Liver (tissue), 9 donors: ENCODE measurements around the gene FBN3. TPM values are rescaled to one million over a fixed set of nuclear protein-coding genes. Genes with fewer than 3 reads are reported as not detected.

Source experiments
- DNase-seq: peaks from one replicate; pipeline ENCODE4 v3.0.0-alpha.2; 2017; ENCODE audit warnings: low spot score
- H3K27ac ChIP-seq, 2 donors: one replicate each; pipeline ENCODE4 v1.7.0; 2013; ENCODE audit warnings: inconsistent platforms in 2 of 2, low read length in 2 of 2, control low read depth in 1 of 2, low read depth in 1 of 2, mild to moderate bottlenecking in 1 of 2
- H3K27me3 ChIP-seq, 4 donors: one replicate each; pipeline versions ENCODE4 v1.6.1 to v1.7.0; 2013; ENCODE audit warnings: low read length in 3 of 4, inconsistent platforms in 1 of 4, mild to moderate bottlenecking in 1 of 4, moderate library complexity in 1 of 4; ENCODE audit not compliant: control insufficient read depth in 4 of 4, insufficient read depth in 4 of 4
- H3K36me3 ChIP-seq, 4 donors: one replicate each; pipeline versions ENCODE4 v1.6.1 to v1.7.0; 2013; ENCODE audit warnings: low read length in 3 of 4, mild to moderate bottlenecking in 3 of 4, low read depth in 1 of 4, moderate library complexity in 1 of 4; ENCODE audit not compliant: control insufficient read depth in 4 of 4, insufficient read depth in 3 of 4
- H3K4me1 ChIP-seq, 4 donors: one replicate each; pipeline versions ENCODE4 v1.6.1 to v1.7.0; 2013; ENCODE audit warnings: low read length in 3 of 4, mild to moderate bottlenecking in 3 of 4, moderate library complexity in 1 of 4; ENCODE audit not compliant: control insufficient read depth in 4 of 4, insufficient read depth in 4 of 4
- H3K4me3 ChIP-seq, 3 donors: one replicate each; pipeline versions ENCODE4 v1.6.1 to v1.7.0; 2013; ENCODE audit warnings: low read length in 3 of 3, control low read depth in 1 of 3, low read depth in 1 of 3, mild to moderate bottlenecking in 1 of 3
- H3K9ac ChIP-seq, 2 donors: one replicate each; pipeline ENCODE4 v1.7.0; 2013; ENCODE audit warnings: low read length in 2 of 2, mild to moderate bottlenecking in 2 of 2, moderate library complexity in 2 of 2, control low read depth in 1 of 2, low read depth in 1 of 2
- H3K9me3 ChIP-seq, 4 donors: one replicate each; pipeline versions ENCODE4 v1.6.1 to v1.7.0; 2013; ENCODE audit warnings: low read length in 3 of 4; ENCODE audit not compliant: control insufficient read depth in 4 of 4
- CTCF ChIP-seq: fragments of 150-350 bp; IDR thresholded peaks from 2 replicates; pipeline ENCODE4 v1.5.1; 2017; ENCODE audit warnings: improper control_type of control experiment, low read depth, low read length; ENCODE audit not compliant: missing input control
- EGR1 ChIP-seq, 2 donors: IDR thresholded peaks; 2 replicates each; pipeline ENCODE4 v1.6.1; 2016 to 2018; ENCODE audit warnings: antibody characterized with exemption in 2 of 2, low read depth in 2 of 2
- FOXA1 ChIP-seq: IDR thresholded peaks from 2 replicates; pipeline ENCODE4 v1.6.1; 2016; ENCODE audit warnings: antibody characterized with exemption
- FOXA2 ChIP-seq: IDR thresholded peaks from 2 replicates; pipeline ENCODE4 v1.6.1; 2016; ENCODE audit warnings: antibody characterized with exemption
- GABPA ChIP-seq, 2 donors: IDR thresholded peaks in 1 of 2; conservative IDR thresholded peaks in 1 of 2; 2 replicates each; pipeline ENCODE4 v1.6.1; 2016; ENCODE audit warnings: antibody characterized with exemption in 2 of 2, mild to moderate bottlenecking in 1 of 2, moderate library complexity in 1 of 2
- HNF4A ChIP-seq, 2 donors: conservative IDR thresholded peaks; 2 replicates each; pipeline ENCODE4 v1.6.1; 2016; ENCODE audit warnings: antibody characterized with exemption in 2 of 2, mild to moderate bottlenecking in 2 of 2
- HNF4G ChIP-seq: IDR thresholded peaks from 2 replicates; pipeline ENCODE4 v1.6.1; 2016; ENCODE audit warnings: antibody characterized with exemption
- MAX ChIP-seq: IDR thresholded peaks from 2 replicates; pipeline ENCODE4 v1.6.1; 2016; ENCODE audit warnings: antibody characterized with exemption
- RAD21 ChIP-seq, 2 donors: IDR thresholded peaks; 2 replicates each; pipeline ENCODE4 v1.6.1; 2016; ENCODE audit warnings: antibody characterized with exemption in 2 of 2, mild to moderate bottlenecking in 2 of 2
- RXRA ChIP-seq, 2 donors: IDR thresholded peaks; 2 replicates each; pipeline ENCODE4 v1.6.1; 2017 to 2018; ENCODE audit warnings: antibody characterized with exemption in 2 of 2, mild to moderate bottlenecking in 1 of 2
- SP1 ChIP-seq: IDR thresholded peaks from 2 replicates; pipeline ENCODE4 v1.6.1; 2018; ENCODE audit warnings: antibody characterized with exemption, mild to moderate bottlenecking
- TAF1 ChIP-seq: conservative IDR thresholded peaks from 2 replicates; pipeline ENCODE4 v1.6.1; 2016; ENCODE audit warnings: antibody characterized with exemption, mild to moderate bottlenecking
- YY1 ChIP-seq: IDR thresholded peaks from 2 replicates; pipeline ENCODE4 v1.6.1; 2016; ENCODE audit warnings: antibody characterized with exemption, mild to moderate bottlenecking
- ZBTB33 ChIP-seq: IDR thresholded peaks from 2 replicates; pipeline ENCODE4 v1.6.1; 2016; ENCODE audit warnings: antibody characterized with exemption
- WGBS: extraction: QIAGEN DNeasy Blood & Tissue Kit; methylation state at CpG from one replicate; pipeline ENCODE4 v1.1.7; 2013; 5-methylcytosine and 5-hydroxymethylcytosine counted together
- polyA plus RNA-seq, 2 donors: library from polyadenylated mRNA; stranded (reverse) in 1 of 2; unstranded in 1 of 2; fragments of 200-250 nt in 1 of 2; fragments of >200 nt in 1 of 2; fragmentation: Nextera tagmentation in 1 of 2; extraction: Ambion mirVana in 1 of 2; gene quantifications; one replicate each; pipeline versions ENCODE4 v1.2.1 to v1.2.3, GENCODE V29; 2013 to 2015
- total RNA-seq, 2 donors: library from RNA; depleted of rRNA; stranded (reverse); fragments of >200 nt; gene quantifications; one replicate each; pipeline ENCODE4 v1.2.3, GENCODE V29; 2014
- TF ChIP-seq, protein P1 (sequence below): IDR thresholded peaks from 2 replicates; pipeline ENCODE4 v1.6.1; 2016; ENCODE audit warnings: antibody characterized with exemption
- donor health status: healthy.
- donor health status: healthy.
- donor health status: healthy.
- donor health status: healthy.
- donor health status: healthy.

Gene FBN3
- total and polyA plus RNA-seq, 4 donors, result under 0.01 to 0.61 (median 0.08) TPM; not detected in 1

- Histone ChIP-seq H3K9ac (no peak overlapping the region), H3K36me3 (no peaks in the 10 kb centered on the region), H3K27me3 (no peaks in the 10 kb centered on the region), H3K27ac (no peak overlapping the region), H3K4me1 (peaks cover 0 to 7% (median 2%) of the 10 kb centered on the region in 4 donors), H3K9me3 (no peaks in the 10 kb centered on the region), H3K4me3 (no peak overlapping the region)
- DNase-seq, result no peak
- TF ChIP-seq SP1 (no peak), FOXA1 (no peak), EGR1 (IDR thresholded peaks at IDR 0.05; ENCODE audit: low read depth in 2 of 2) (no peak), YY1 (no peak), FOXA2 (no peak), RXRA (IDR thresholded peaks at IDR 0.05) (no peak), HNF4A (conservative IDR thresholded peaks at IDR 0.05) (no peak), TAF1 (no peak), ZBTB33 (no peak), RAD21 (IDR thresholded peaks at IDR 0.05) (no peak)
- TF ChIP-seq, protein P1, sequence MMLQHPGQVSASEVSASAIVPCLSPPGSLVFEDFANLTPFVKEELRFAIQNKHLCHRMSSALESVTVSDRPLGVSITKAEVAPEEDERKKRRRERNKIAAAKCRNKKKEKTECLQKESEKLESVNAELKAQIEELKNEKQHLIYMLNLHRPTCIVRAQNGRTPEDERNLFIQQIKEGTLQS, result no peak
- 93% methylated on average over 12 of the region's 12 CpGs for WGBS
Measured at GRCh38 chr19:8083141-8083540, 66.3 kb downstream of the FBN3 start.

DNA sequence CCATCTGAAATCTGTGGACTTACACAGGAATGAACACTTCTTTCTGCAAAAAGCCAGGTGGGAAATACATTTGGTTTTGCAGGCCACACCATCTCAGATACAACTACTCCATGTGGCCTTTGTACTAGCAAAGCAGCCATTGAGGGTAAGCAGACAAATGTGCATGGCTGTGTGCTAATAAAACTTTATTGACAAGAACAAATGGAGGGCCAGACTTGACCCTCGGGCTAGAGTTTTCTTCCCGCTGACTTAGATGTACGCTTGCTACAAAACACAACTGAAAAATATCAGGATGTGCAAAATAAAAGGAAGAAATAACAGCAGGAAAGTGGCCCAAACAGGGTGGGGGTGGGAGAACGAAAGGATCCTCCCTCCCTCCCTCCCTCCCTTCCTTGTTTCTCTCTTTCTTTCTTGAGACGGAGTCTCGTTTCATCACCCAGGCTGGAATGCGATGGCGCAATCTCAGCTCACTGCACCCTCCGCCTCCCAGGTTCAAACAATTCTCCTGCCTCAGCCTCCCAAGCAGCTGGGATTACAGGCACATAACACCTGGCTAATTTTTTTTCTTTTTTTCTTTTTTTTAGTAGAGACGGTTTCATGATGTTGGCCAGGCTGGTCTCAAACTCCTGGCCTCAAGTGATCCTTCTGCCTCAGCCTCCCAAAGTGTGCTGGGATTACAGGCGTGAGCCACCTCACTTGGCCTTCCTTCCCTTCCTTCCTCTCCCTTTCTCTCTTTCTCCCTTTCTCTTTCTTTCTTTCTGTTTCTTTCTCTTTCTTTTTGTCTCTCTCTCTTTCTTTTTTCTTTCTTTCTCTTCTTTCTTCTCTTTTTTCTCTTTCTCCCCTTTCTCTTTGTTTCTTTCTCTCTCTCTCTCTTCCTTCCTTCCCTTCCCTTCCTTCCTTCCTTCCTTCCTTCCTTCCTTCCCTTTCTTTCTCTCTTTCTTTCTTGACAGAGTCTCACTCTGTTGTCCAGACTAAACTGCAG is 67.5 kb downstream of the FBN3 start:
- Histone ChIP-seq H3K9me3 (no peaks in the 10 kb centered on the region), H3K36me3 (no peaks in the 10 kb centered on the region), H3K27me3 (no peaks in the 10 kb centered on the region), H3K9ac (no peak overlapping the region), H3K4me1 (peaks cover 0 to 7% (median 2%) of the 10 kb centered on the region in 4 donors), H3K4me3 (no peak overlapping the region), H3K27ac (no peak overlapping the region)
- no peak for DNase-seq
- WGBS, result 89% methylated on average over 11 of the region's 11 CpGs
- no peak for TF ChIP-seq CTCF
- no peak for TF ChIP-seq GABPA (IDR thresholded peaks at IDR 0.05 in 1 of 2, conservative IDR thresholded peaks at IDR 0.05 in 1 of 2)
- no peak for TF ChIP-seq MAX
- no peak for TF ChIP-seq HNF4G
